GM18858 (cell line): ENCODE results near the gene BLOC1S3.

Experiments used
- ATAC-seq: cut with Tn5 transposase; IDR thresholded peaks from one replicate; pipeline ENCODE4 v1.9.1; 2021; ENCODE audit not compliant: unreplicated experiment

Gene BLOC1S3

GRCh38 chr19:45145270-45146189 lies 33.1 kb upstream of the BLOC1S3 start:
- ATAC-seq = no peak

- no peak for ATAC-seq
Measured at GRCh38 chr19:45146251-45146650, 32.3 kb upstream of the BLOC1S3 start.

- ATAC-seq = no peak
Measured at GRCh38 chr19:45146741-45147205, 31.8 kb upstream of the BLOC1S3 start.

- no peak for ATAC-seq
Measured at GRCh38 chr19:45147835-45148676, 30.5 kb upstream of the BLOC1S3 start.

- ATAC-seq = no peak
Measured at GRCh38 chr19:45149129-45149528, 29.5 kb upstream of the BLOC1S3 start.

- ATAC-seq = no peak
Measured at GRCh38 chr19:45150180-45150579, 28.4 kb upstream of the BLOC1S3 start.

GRCh38 chr19:45150751-45151281 lies 27.8 kb upstream of the BLOC1S3 start:
- no peak for ATAC-seq

GRCh38 chr19:45151320-45151719 lies 27.3 kb upstream of the BLOC1S3 start:
- no peak for ATAC-seq

GRCh38 chr19:45151821-45152503 lies 26.6 kb upstream of the BLOC1S3 start:
- no peak for ATAC-seq

GRCh38 chr19:45152504-45153338 lies 25.9 kb upstream of the BLOC1S3 start:
- ATAC-seq = no peak

- no peak for ATAC-seq
Measured at GRCh38 chr19:45153339-45154063, 25.1 kb upstream of the BLOC1S3 start.

- ATAC-seq = no peak
Measured at GRCh38 chr19:45154064-45154827, 24.3 kb upstream of the BLOC1S3 start.

GRCh38 chr19:45156011-45156630 lies 22.5 kb upstream of the BLOC1S3 start:
- no peak for ATAC-seq

- ATAC-seq = no peak
Measured at GRCh38 chr19:45156751-45157150, 21.8 kb upstream of the BLOC1S3 start.

- ATAC-seq = no peak
Measured at GRCh38 chr19:45158503-45159209, 19.9 kb upstream of the BLOC1S3 start.

GRCh38 chr19:45159210-45159970 lies 19.2 kb upstream of the BLOC1S3 start:
- no peak for ATAC-seq

GRCh38 chr19:45159971-45160324 lies 18.6 kb upstream of the BLOC1S3 start:
- ATAC-seq = no peak
